HepG2 (cell line): ENCODE measurements around the gene DUSP12. TPM values are rescaled to one million over a fixed set of nuclear protein-coding genes. Genes with fewer than 3 reads are reported as not detected.

ENCODE experiments used
- BCL3 ChIP-seq: sonication (generic); formaldehyde crosslinking; IDR thresholded peaks from 2 replicates; pipeline ENCODE4 v1.5.1; 2020; ENCODE audit warnings: mild to moderate bottlenecking, missing genetic modification reagents, moderate library complexity
- HDAC1 ChIP-seq: sonication (generic); formaldehyde crosslinking; IDR thresholded peaks from 2 replicates; pipeline ENCODE4 v1.5.1; 2020; ENCODE audit warnings: mild to moderate bottlenecking, missing genetic modification reagents
- JARID2 ChIP-seq: sonication (generic); formaldehyde crosslinking; IDR thresholded peaks from 2 replicates; pipeline ENCODE4 v1.8.1; 2023; ENCODE audit warnings: missing genetic modification reagents, inconsistent platforms; ENCODE audit not compliant: insufficient replicate concordance
- PAWR ChIP-seq: sonication (generic); formaldehyde crosslinking; IDR thresholded peaks from 2 replicates; pipeline ENCODE4 v1.4.0; 2020; ENCODE audit warnings: missing genetic modification reagents, mild to moderate bottlenecking, borderline replicate concordance
- RERE ChIP-seq: IDR thresholded peaks from 2 replicates; pipeline ENCODE4 v1.6.1; 2016; ENCODE audit warnings: low read depth, missing genetic modification reagents, missing compliant biosample characterization
- TARDBP ChIP-seq: sonication (generic); formaldehyde crosslinking; IDR thresholded peaks from 2 replicates; pipeline ENCODE4 v1.8.0; 2022; ENCODE audit warnings: mild to moderate bottlenecking, missing genetic modification reagents
- TFDP2 ChIP-seq: sonication (generic); formaldehyde crosslinking; IDR thresholded peaks from 2 replicates; pipeline ENCODE4 v1.4.0; 2020; ENCODE audit warnings: missing genetic modification reagents
- ZNF382 ChIP-seq: sonication (generic); formaldehyde crosslinking; IDR thresholded peaks from 2 replicates; pipeline ENCODE4 v1.5.0; 2020; ENCODE audit warnings: missing genetic modification reagents, mild to moderate bottlenecking, borderline replicate concordance
- ZNF546 ChIP-seq: sonication (generic); formaldehyde crosslinking; conservative IDR thresholded peaks from 2 replicates; pipeline ENCODE4 v1.8.1; 2023; ENCODE audit warnings: mild to moderate bottlenecking, missing genetic modification reagents
- ZNF577 ChIP-seq: sonication (generic); formaldehyde crosslinking; IDR thresholded peaks from 2 replicates; pipeline ENCODE4 v1.4.0; 2020; ENCODE audit warnings: mild to moderate bottlenecking, low read depth, missing genetic modification reagents, borderline replicate concordance
- ZNF670 ChIP-seq: sonication (generic); formaldehyde crosslinking; IDR thresholded peaks from 2 replicates; pipeline ENCODE4 v1.8.0; 2022; ENCODE audit warnings: mild to moderate bottlenecking, missing genetic modification reagents, borderline replicate concordance
- ZSCAN30 ChIP-seq: sonication (generic); formaldehyde crosslinking; IDR thresholded peaks from 2 replicates; pipeline ENCODE4 v1.5.0; 2020; ENCODE audit warnings: mild to moderate bottlenecking, missing genetic modification reagents
- polyA plus RNA-seq, 8 experiments: library from polyadenylated mRNA; depleted of rRNA in 3 of 8; stranded (reverse) in 7 of 8; unstranded in 1 of 8; fragments of >200 nt; fragmentation: Illumina TruSeq in 4 of 8; extraction: Trizol in 4 of 8; gene quantifications; 2 replicates each; pipeline versions ENCODE4 v1.2.1 to v1.2.3, GENCODE V29; 2011 to 2016; ENCODE audit warnings: low read depth in 4 of 8, missing spikeins in 1 of 8, mixed read lengths in 1 of 8; ENCODE audit not compliant: insufficient read depth in 1 of 8
- total RNA-seq, 5 experiments: library from RNA; depleted of rRNA; stranded (reverse); fragments of >200 nt; fragmentation: Illumina TruSeq; extraction: Trizol; gene quantifications; 2 replicates each; pipeline ENCODE4 v1.2.3, GENCODE V29; 2016; ENCODE audit warnings: low read depth in 1 of 5
- TF ChIP-seq, protein P1 (sequence below): sonication (generic); formaldehyde crosslinking; IDR thresholded peaks from 2 replicates; pipeline ENCODE4 v1.8.1; 2023; ENCODE audit warnings: missing genetic modification reagents, mild to moderate bottlenecking, borderline replicate concordance
- TF ChIP-seq, protein P2 (sequence below): sonication (generic); formaldehyde crosslinking; IDR thresholded peaks from 2 replicates; pipeline ENCODE4 v1.4.0; 2020; ENCODE audit warnings: mild to moderate bottlenecking, missing genetic modification reagents
- TF ChIP-seq, protein P3 (sequence below): sonication (generic); formaldehyde crosslinking; IDR thresholded peaks from 2 replicates; pipeline ENCODE4 v1.4.0; 2020; ENCODE audit warnings: missing genetic modification reagents, borderline replicate concordance

DUSP12 gene
- total and polyA plus RNA-seq, 2 of the 13 experiments (the other 11 are each of a cell fraction or from before 2014, with no cell fraction given) = 36.7 to 37.1 TPM

DNA sequence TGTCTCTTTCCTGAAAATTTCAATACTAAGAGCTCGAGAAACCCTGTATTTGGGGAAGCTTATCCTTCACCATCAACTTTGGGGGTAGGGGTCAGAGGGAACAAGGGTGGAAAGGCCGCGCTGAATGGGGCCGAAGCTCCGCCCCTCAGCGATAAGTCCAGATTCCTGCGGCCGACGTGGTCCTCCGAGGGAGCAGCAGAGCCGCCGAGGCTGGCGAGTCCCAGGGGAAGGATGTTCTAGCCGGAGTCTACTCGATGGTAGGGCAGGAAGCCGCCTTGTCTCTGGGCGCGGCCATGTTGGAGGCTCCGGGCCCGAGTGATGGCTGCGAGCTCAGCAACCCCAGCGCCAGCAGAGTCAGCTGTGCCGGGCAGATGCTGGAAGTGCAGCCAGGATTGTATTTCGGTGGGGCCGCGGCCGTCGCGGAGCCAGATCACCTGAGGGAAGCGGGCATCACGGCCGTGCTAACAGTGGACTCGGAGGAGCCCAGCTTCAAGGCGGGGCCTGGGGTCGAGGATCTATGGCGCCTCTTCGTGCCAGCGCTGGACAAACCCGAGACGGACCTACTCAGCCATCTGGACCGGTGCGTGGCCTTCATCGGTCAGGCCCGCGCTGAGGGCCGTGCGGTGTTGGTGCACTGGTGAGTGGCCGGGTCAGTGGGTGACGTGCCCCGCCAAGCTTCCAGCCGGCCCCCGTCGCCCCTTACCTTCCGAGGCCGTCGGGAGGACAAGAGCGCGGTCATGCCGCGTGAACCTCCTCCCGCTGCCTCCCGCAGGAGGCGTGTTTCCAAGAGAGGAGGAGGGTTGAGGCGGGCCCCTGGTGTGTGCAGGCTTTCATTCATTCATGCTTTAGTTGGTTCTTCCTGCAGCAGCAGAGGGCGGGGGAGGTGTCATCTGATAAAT is at the start of gene DUSP12 (continued):
- TF ChIP-seq RERE (CRISPR knock-in tag) = 0 out of 2 replicates have a peak, but pooled peaks have one; percentile 21
- peak; percentile 27 for TF ChIP-seq JARID2 (CRISPR knock-in tag)
- no peak for TF ChIP-seq ZNF382 (CRISPR knock-in tag)
- no peak; the same call in 1 of the 2 replicates for TF ChIP-seq BCL3 (CRISPR knock-in tag)
- TF ChIP-seq TFDP2 (CRISPR knock-in tag) = peak; percentile 30
- no peak; the same call in 1 of the 2 replicates for TF ChIP-seq ZNF546 (CRISPR knock-in tag)
- TF ChIP-seq, protein P1, sequence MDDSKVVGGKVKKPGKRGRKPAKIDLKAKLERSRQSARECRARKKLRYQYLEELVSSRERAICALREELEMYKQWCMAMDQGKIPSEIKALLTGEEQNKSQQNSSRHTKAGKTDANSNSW (CRISPR knock-in tag) = no peak; the same call in 1 of the 2 replicates
- peak; percentile 93 for TF ChIP-seq ZNF670 (CRISPR knock-in tag)
- TF ChIP-seq, protein P2, sequence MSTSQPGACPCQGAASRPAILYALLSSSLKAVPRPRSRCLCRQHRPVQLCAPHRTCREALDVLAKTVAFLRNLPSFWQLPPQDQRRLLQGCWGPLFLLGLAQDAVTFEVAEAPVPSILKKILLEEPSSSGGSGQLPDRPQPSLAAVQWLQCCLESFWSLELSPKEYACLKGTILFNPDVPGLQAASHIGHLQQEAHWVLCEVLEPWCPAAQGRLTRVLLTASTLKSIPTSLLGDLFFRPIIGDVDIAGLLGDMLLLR (CRISPR knock-in tag) = no peak; the same call in 1 of the 2 replicates
- peak; percentile 85; the same call in 1 of the 2 replicates for TF ChIP-seq PAWR (CRISPR knock-in tag)
- TF ChIP-seq, protein P3, sequence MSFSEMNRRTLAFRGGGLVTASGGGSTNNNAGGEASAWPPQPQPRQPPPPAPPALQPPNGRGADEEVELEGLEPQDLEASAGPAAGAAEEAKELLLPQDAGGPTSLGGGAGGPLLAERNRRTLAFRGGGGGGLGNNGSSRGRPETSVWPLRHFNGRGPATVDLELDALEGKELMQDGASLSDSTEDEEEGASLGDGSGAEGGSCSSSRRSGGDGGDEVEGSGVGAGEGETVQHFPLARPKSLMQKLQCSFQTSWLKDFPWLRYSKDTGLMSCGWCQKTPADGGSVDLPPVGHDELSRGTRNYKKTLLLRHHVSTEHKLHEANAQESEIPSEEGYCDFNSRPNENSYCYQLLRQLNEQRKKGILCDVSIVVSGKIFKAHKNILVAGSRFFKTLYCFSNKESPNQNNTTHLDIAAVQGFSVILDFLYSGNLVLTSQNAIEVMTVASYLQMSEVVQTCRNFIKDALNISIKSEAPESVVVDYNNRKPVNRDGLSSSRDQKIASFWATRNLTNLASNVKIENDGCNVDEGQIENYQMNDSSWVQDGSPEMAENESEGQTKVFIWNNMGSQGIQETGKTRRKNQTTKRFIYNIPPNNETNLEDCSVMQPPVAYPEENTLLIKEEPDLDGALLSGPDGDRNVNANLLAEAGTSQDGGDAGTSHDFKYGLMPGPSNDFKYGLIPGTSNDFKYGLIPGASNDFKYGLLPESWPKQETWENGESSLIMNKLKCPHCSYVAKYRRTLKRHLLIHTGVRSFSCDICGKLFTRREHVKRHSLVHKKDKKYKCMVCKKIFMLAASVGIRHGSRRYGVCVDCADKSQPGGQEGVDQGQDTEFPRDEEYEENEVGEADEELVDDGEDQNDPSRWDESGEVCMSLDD (CRISPR knock-in tag) = no peak
- no peak for TF ChIP-seq ZNF577
- peak; percentile 92 for TF ChIP-seq HDAC1
- no peak; the same call in none of the 2 replicates for TF ChIP-seq TARDBP
- no peak for TF ChIP-seq ZSCAN30 (CRISPR knock-in tag)
